HG03045 (cell line): Measurements from ENCODE around the gene RNF166.

Source experiments
- ATAC-seq: cut with Tn5 transposase; IDR thresholded peaks from one replicate; pipeline ENCODE4 v1.9.1; 2021; ENCODE audit warnings: mild to moderate bottlenecking, moderate library complexity; ENCODE audit not compliant: unreplicated experiment

The RNF166 gene

DNA sequence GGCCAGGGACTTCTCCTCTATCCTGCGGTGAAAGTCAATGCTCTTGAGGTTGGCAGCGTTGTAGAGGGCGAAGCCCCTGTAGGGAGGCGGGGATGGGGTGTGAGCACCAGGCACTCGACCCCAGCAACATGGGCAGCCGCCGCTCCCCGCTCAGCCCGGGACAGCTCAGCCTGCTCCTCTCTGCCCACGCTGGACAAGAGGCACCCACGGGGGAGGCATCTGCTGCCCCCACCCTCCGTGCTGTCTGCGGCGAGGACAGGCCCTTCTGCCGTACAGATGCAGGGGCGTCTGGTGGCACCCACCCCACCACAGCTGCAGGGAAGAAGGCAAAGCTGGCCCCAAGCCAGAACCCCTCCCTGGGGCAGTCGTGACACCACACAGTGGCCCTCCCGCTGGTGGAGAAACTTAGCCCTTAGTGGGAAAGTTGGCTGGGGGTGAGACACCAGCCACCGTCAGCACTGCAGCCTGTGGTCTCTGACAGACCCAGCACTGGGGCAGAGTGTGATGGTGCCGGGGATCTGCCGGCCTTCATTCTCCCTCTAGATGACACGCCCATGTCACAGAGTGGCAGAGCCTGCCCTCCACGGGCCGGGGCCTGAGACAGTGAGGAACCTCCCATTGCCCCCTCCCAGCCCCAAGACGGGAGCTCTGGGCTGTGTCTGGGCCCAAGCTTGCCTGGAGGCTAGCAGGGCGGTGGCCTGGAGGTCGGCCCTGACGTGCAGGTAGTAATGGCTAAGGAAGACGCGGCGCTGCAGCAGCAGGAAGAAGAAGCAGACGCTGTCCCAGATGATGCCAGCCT, 19.6 kb upstream of the RNF166 start:
- no peak for ATAC-seq

DNA sequence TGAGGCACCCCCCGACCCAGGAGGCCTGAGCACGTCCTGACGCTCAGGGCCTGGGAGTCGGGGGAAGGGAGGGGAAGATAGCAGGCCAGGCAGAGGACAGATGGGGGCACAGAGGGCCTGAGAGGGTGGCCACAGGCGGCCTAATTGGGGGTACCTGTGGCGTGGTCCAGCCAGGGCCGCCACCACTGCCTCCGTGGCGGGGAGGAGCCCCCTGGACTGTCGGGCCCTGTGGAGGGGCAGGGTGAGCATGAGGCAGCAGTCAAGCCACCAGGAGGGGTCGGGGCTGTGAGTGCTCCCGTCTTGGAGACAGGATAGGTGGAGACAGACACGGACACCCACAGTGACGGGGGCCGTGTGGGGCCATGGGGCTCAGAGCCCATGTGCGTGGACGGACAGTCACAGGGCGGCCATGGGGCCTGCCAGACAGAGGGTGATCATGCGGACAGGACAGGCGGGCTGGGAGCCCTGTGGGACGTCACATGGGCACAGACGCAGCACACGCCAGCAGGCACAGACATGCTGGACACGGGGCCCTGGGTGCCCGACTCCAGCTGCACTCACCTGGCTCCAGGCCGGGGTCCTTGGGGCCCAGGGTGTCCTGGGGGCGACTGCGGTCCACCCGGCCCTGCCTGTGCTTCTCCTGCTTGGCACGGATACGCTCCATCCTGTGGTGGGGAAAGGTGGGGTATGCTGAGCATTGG, 18.8 kb upstream of the RNF166 start:
- ATAC-seq = no peak

DNA sequence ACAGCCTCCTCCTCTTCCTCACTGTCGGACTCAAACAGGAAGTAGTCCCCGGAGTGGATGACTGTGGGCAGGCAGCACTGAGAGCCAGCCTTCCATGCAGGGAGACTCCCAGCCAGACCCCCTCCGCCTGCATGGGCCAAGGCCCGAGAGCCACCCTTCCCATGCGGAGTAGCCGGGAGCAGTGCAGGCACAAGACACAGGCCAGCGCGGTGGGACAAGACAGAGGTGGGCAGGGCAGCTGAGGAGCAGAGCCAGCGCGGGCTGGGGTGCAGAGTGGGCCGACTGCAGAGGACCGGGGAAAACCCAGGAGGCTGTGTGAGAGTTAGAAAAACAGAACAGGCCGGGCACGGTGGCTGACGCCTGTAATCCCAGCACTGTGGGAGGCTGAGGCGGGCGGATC, 17.7 kb upstream of the RNF166 start:
- ATAC-seq = no peak

DNA sequence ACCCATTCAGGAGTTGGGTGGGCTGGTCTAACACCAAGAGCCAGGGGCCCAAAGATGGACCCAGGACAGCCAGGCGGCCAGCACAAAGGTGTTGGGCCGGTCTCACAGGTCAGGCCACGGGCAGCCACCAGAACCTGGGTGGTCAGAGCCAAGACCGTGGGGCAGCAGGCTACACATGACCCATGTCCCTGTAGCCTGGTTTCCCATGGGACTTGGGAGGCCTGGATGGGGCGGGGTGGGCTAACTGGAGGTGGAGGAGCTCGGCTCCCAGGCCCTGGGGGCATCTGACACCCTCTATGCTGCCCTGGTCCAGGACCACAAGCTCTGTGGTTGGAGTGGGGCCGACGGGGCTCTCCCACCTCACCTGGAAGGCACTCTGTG, 17.3 kb upstream of the RNF166 start:
- no peak for ATAC-seq

DNA sequence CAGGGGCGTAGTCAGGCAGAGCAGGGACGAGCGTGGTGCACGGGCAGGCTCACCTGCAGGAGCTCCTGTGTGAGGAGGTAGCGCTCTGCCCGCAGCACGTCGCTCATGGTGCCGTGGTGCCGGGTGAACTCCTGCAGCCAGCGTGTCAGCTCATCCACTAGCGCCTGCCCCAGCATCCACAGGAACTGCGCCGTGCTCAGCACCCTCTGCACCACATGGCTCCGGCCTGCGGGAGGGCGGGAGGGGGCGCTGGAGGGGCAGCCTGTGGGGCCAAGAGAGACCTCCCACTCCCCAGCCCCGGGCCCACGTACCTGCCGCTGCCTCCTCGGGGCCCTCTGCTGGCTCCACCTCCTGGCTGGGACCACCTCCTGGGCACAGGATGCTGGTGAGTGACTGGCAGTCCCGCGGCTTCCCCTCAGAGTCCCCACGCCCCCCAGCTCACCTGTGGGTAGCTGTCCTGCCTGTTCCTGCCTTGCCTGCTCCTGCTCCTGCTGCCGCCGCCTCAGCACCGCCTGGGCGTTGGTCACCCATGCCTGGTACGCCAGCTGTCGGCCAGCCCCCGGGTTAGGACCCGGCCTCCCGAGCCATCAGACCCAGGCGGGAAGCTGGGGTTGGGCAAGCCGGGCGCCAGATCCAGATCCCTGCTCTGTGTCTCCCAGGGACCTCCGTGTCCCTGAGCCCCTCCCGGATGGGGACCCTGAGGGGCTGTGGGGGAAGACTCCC, 16.7 kb upstream of the RNF166 start:
- no peak for ATAC-seq

DNA sequence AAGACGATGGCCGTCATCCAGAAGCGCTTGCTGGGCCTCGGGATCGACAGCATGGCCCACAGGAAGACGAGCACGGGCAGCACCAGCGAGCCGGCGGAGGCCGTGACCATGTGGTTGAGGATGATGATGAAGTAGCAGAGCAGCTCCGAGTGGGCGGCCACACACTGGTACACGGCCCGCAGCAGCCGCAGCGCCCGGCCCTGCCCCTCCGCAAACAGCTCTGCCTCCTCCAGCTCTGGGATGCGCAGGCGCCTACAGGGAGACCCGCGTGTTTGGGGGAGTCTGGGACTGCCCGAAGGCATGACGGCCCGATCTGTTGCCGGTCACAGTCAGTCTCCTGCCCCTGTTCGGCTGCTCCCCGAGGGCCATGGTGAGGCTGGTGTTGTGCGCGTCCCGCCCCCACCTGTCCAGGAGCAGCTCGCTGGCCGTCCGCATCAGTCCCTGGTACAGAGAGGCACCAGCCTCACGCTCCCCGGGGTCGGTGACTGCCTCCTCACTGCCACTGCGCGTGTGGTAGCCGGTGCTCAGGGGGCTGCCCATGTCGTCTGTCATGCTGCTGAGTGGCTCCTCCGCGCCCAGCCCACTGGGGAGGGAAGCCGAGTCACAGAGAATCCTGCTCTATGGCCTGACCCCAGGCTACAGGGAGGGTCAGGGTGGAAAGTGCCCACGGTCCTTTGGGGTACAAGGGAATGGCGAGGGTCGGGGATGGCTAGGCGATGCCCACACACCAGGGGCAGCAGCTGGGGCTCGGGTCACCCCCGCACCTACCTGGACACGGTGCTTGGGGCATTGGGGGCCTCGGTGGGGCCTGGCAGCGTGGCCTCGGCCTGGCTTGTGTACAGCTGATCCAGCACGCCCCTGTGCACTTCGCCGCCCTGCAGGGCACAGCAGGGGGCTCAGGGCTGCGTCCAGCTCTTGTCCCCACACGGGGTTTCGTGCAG, 15.9 kb upstream of the RNF166 start:
- ATAC-seq = no peak

DNA sequence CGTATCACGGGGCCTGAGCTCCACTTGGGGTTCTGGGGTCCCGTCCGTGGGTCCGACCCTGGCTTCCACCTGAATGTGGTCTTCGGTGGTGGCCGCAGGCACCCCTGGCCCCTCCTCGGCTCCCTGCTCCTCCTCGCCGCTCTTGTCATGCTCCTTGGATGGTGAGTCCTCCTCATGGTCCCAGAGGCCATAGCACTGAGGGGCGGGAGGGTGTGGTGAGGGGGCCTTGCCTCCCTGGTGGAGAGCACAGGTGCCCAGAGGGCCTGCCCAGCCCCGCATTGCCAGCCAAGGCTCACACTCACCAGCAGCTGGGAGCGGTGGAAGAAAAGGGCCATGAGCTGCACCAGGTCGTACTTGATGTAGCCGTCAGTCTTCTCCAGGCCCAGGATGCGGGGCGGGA, 15.0 kb upstream of the RNF166 start:
- ATAC-seq = no peak

DNA sequence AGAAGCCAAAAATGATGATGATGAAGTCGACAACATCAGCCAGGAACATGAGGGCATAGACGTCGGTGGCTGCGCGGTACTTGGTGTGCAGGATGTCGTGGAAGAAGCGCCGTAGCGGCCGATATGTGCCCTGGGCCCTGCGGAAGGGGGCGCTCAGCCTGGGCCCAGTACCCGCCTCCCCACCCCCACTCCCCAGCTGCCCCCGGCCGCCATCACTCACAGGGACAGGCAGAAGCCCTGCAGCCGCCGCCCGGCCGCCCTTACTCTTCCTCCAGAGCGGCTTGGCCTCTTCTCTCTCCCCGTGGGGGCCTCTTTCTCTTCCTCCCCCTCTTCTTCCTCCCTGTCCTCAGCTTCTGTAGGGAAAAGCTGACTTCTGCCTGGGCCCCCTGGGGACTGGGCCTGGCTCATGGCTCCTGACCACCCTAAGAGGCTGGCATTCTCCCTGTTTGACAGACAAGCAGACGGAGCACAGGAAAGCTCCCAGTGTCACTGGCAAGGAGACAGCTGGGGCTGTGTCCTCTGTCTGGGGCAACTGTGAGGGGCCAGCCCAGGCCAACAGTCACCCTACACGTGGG, 14.3 kb upstream of the RNF166 start:
- ATAC-seq = no peak

DNA sequence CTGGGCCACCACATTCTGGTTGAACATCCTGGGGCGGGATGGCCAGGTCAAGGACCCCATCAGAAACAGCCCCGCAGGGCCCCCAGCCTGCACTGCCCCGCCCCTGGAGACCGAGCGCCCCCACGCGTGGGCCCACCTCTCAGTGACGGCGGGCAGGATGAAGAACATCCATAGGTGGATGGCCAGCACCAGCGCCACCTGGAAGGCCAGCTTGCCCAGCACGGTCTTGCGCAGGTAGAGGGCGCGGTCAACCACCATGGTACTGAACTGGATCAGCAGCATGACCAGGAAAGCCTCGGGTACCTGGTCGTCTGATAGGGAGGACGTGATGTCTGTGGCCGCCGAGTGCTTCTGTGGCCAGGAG, 13.7 kb upstream of the RNF166 start:
- ATAC-seq = no peak

DNA sequence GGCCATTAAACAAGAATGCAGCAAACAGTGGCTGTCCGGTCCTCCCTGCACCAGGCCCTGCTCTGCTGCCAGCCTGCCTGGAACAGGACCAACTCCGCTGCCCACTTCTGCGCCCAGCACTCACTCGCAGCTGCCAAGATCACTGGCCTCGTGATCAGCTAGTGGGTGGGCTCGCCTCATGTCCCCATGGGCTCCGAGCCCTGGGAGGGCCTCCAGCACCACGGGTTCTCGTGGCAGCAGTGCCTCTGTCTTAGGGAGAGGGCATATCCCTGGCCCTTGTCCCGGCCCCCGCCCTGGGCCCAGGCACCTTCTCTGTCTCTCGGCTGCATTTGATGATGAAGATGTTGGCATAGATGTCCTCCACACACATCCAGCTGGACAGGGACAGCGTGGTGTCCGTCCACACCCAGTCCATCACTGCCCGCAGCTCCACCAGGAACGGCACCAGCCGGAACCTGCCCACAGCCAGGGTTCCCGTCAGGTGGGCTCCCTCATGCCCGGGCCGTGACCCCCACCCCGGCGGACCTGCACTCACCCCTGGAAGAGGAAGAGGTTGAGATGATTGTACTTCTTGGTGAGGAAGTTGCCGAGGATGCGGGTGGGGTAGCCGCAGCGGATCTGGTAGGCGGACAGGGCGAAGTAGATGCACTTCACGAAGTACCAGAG, 13.2 kb upstream of the RNF166 start:
- ATAC-seq = no peak

DNA sequence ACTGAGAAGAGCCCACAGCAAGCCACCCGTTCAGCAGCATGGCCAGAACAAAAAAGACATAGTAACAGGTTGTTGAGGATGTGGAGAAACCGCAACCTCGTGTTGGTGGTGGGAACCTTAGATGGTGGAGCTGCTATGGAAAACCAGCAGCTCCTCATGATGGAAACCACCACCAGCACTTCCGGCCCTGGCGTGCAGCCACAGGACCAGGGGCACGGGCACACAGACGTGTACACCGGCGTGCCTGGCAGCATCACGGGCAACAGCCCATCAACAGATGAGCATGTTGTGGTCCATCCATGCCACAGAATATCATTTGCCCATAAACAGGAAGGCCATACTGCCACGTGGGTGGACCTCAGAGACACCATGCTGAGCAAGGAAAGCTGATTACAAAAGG, 12.0 kb upstream of the RNF166 start:
- no peak for ATAC-seq

DNA sequence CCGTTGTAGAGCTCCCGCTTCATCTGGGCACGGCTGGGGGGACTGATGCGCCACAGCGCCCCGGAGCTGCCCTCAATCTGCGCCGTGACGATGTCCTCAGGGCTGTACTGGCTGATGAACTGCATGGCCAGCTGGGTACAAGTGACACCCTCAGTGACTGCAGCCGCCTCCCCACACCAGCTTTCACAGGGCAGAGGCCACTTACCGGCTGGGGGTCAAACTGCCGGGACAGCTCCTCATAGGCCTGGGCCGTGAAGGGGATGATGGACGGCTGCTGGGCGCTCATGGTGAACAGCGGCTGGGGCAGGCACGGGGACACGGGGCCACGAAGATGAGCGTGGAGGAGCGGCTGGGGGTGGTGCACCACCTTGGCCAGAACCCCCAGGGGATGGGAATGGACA, 10.4 kb upstream of the RNF166 start:
- ATAC-seq = no peak

DNA sequence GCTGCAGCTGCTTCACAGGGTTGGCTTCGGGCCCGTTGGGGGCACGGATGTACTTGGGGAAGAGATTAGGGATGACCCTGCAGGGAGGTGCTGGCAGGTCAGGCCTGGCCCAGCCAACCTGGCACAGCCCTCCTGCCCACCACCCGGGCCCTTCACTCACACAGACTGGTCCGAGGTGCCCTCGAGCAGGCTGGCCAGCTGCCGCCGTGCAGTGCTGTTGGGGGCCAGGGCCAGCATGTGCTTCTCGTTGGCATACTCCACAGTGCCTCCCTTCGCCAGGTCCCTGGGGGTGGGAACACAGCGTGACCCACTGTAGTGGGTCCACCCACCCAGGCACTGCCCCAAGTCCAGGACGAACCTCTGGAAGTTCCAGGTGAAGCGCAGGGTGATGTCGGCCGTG, 10.0 kb upstream of the RNF166 start:
- no peak for ATAC-seq

DNA sequence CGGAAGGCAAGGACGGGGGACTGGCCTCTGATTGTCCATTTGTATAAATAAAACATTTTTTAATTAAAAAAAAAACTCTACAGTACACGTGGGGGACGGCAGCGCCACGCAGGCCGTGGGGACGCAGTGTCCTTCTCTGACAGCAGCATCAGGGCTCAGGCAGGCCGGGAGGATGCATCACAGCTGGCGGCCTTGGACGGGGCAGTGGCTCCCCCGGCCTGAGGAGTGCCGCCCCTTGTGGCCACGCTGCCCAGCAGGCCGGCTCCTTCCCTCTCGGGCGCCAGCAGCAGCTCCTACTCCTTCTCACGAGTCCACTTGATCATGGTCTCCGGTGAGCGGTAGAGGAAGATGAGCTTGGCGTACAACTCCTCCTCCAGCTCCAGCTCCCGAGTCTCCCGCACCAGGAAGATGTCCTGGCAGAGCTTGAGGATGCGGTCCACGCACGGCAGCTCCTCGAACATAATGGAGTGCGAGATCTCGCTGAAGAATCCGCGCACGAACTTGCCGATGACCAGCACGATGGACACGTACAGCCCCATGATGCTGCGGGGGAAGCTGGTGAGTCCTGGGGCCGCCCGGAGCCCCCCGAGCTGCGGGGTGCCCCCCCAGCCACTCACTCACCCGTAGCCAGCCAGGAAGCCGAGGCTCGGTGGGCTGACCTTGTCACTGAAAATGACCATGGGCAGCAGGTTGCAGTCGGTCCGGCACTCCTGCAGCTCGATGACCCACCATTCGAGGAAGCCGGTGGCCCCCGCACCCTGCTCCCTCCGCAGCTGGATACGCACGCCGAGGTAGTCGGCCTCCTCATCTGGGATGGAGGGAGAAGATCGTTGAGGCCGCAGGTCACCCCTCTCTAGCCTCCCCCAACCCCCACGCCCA, 9.3 kb upstream of the RNF166 start:
- no peak for ATAC-seq

DNA sequence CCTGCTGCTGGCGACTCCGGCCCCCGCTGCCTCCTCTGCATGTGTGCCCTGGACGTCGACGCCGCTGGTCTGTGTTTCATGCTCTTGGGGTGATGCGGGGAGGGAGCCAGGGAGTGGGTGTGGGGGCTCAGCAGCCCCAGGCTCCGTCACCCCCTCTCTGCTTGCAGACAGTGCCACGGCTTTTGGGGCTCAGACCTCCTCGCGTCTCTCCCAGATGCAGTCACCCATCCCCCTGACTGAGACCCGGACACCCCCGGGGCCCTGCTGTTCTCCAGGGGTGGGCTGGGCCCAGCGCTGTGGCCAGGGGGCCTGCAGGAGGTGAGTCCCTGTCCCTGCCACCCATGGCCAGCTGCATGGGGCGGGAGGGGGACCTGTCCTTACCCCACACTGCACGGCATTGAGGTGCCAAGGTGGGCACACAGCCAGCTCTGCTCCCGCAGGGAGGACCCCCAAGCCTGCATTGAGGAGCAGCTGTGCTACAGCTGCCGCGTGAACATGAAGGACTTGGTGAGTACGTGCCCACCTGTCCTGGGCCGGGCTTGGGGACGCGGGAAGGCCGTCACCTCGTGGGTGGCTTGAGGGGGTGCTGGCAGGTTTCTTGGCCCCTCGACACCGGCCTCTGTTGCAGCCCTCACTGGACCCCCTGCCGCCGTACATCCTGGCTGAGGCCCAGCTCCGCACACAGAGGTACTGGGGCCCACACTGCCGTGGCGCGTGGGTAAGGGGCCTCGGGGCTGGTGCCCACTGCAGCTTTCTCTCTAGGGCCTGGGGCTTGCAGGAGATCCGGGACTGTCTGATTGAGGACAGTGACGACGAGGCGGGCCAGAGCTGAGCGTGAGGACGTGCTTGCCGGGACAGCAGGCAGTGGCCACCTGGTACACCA, 8.5 kb upstream of the RNF166 start:
- no peak for ATAC-seq

DNA sequence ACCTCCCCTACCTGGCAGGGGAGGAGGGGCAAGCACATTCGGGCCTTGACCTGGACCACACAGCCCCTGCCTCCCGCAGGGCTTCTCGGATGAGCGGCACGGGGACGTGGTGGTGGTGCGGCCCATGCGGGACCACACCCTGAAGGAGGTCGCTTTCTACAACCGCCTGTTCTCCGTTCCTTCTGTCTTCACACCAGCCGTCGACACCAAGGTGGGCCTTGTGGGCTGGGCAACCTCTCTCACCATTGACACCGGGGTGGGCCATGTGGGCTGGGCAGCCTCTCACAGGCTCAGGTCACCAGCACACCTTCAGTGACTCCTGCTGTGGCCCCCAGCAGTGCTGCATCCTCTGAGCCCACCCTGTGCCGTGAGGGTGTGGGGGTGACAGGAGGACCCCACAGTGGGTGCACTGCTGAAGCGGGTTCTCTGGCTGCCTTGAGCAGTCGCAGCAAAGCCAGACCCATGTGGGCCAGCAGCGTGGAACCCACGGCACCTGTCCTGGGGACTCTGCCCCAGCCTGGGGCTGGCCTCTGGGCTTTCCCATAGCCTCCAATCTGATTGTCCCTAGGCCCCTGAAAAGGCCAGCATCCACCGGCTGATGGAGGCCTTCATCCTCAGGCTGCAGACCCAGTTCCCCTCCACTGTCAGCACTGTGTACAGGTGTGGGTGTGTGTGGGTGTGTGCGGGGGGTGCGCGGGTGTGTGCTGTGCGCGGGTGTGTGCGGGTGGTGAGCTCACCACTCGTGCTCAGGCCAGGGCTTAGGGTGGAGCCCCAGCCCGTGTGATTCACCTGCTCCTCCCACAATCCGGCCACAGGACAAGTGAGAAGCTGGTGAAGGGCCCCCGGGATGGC, 7.6 kb upstream of the RNF166 start:
- ATAC-seq = no peak

DNA sequence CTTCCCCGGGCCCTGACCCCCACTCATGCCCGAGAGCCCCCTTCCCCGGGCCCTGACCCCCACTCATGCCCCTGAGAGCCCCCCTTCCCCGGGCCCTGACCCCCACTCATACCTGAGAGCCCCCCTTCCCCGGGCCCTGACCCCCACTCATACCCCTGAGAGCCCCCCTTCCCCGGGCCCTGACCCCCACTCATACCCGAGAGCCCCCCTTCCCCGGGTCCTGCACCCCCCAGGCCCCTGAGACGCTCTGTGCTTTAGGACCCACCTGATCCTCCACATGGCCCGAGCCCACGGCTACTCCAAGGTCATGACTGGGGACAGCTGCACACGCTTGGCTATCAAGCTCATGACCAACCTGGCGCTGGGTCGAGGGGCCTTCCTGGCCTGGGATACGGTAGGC, 6.8 kb upstream of the RNF166 start:
- ATAC-seq = no peak
